ENCODE measurements around the gene TLCD1.

The TLCD1 gene

GRCh38 chr17:28726226-28726626 lies at the start of gene TLCD1:
Gene TLCD1 (minus strand): TSS chr17:28726233. CDS start chr17:28726097, 136 bp downstream.
- DNase-seq (ENCODE audit: low read depth, low spot score), result no peak
- peaks cover 40% of the 10 kb centered on the region for H3K36me3 ChIP-seq (ENCODE audit: insufficient read depth, low read length)
- peak within 1 kb of the TSS; percentile 81 for H3K9ac ChIP-seq (ENCODE audit: insufficient read length)
- H3K9me3 ChIP-seq (ENCODE audit: low read depth, low read length), result no peaks in the 10 kb centered on the region
- peak within 1 kb of the TSS; percentile 85 for H3K27ac ChIP-seq
- H3K4me3 ChIP-seq, result peak within 1 kb of the TSS; percentile 96
- TF ChIP-seq POLR2AphosphoS5 (IDR thresholded peaks at IDR 0.05; ENCODE audit: borderline replicate concordance, low read depth, low read length) (no peak), EZH2 (IDR thresholded peaks at IDR 0.05) (no peak), FOXP2 (optimal IDR thresholded peaks at IDR 0.05; ENCODE audit: control extremely low read depth, extremely low read length, insufficient read depth) (no peak)

- TF ChIP-seq POLR2AphosphoS5 (IDR thresholded peaks at IDR 0.05; ENCODE audit: borderline replicate concordance, low read depth, low read length), result no peak
- TF ChIP-seq EZH2 (IDR thresholded peaks at IDR 0.05), result no peak
- no peak for TF ChIP-seq FOXP2 (optimal IDR thresholded peaks at IDR 0.05; ENCODE audit: control extremely low read depth, extremely low read length, insufficient read depth)
- H3K27ac ChIP-seq, result no peak overlapping the region
- H3K4me3 ChIP-seq, result no peak overlapping the region
- no peak for DNase-seq (ENCODE audit: low read depth, low spot score)
- no peak overlapping the region for H3K9ac ChIP-seq (ENCODE audit: insufficient read length)
- H3K36me3 ChIP-seq (ENCODE audit: insufficient read depth, low read length), result peaks cover 5% of the 10 kb centered on the region; the same call in 1 of the 2 replicates
- no peaks in the 10 kb centered on the region for H3K9me3 ChIP-seq (ENCODE audit: low read depth, low read length)
Observed at GRCh38 chr17:28774206-28774605, 48.2 kb upstream of the TLCD1 start.

GRCh38 chr17:28773736-28774135 lies 47.7 kb upstream of the TLCD1 start:
- DNase-seq (ENCODE audit: low read depth, low spot score), result no peak
- no peaks in the 10 kb centered on the region for H3K9me3 ChIP-seq (ENCODE audit: low read depth, low read length)
- TF ChIP-seq POLR2AphosphoS5 (IDR thresholded peaks at IDR 0.05; ENCODE audit: borderline replicate concordance, low read depth, low read length) (no peak), EZH2 (IDR thresholded peaks at IDR 0.05) (no peak), FOXP2 (optimal IDR thresholded peaks at IDR 0.05; ENCODE audit: control extremely low read depth, extremely low read length, insufficient read depth) (no peak)
- no peak overlapping the region for H3K27ac ChIP-seq
- H3K36me3 ChIP-seq (ENCODE audit: insufficient read depth, low read length), result peaks cover 5% of the 10 kb centered on the region; the same call in 1 of the 2 replicates
- H3K4me3 ChIP-seq, result no peak overlapping the region
- H3K9ac ChIP-seq (ENCODE audit: insufficient read length), result no peak overlapping the region

- Histone ChIP-seq H3K9ac (ENCODE audit: insufficient read length) (no peak overlapping the region), H3K9me3 (ENCODE audit: low read depth, low read length) (no peaks in the 10 kb centered on the region), H3K4me3 (no peak overlapping the region), H3K27ac (no peak overlapping the region), H3K36me3 (ENCODE audit: insufficient read depth, low read length) (peaks cover 12% of the 10 kb centered on the region; the same call in 1 of the 2 replicates)
- DNase-seq (ENCODE audit: low read depth, low spot score), result no peak
- TF ChIP-seq POLR2AphosphoS5 (IDR thresholded peaks at IDR 0.05; ENCODE audit: borderline replicate concordance, low read depth, low read length) (no peak), EZH2 (IDR thresholded peaks at IDR 0.05) (no peak), FOXP2 (optimal IDR thresholded peaks at IDR 0.05; ENCODE audit: control extremely low read depth, extremely low read length, insufficient read depth) (no peak)
Observed at GRCh38 chr17:28765038-28765437, 39.0 kb upstream of the TLCD1 start.

GRCh38 chr17:28763804-28764266 lies 37.8 kb upstream of the TLCD1 start:
- Histone ChIP-seq H3K27ac (no peak overlapping the region), H3K36me3 (ENCODE audit: insufficient read depth, low read length) (peaks cover 24% of the 10 kb centered on the region; the same call in 1 of the 2 replicates), H3K9ac (ENCODE audit: insufficient read length) (no peak overlapping the region), H3K9me3 (ENCODE audit: low read depth, low read length) (no peaks in the 10 kb centered on the region), H3K4me3 (no peak overlapping the region)
- peak; percentile 66 for DNase-seq (ENCODE audit: low read depth, low spot score)
- no peak for TF ChIP-seq FOXP2 (optimal IDR thresholded peaks at IDR 0.05; ENCODE audit: control extremely low read depth, extremely low read length, insufficient read depth)
- no peak for TF ChIP-seq EZH2 (IDR thresholded peaks at IDR 0.05)
- no peak for TF ChIP-seq POLR2AphosphoS5 (IDR thresholded peaks at IDR 0.05; ENCODE audit: borderline replicate concordance, low read depth, low read length)

GRCh38 chr17:28763137-28763799 lies 37.2 kb upstream of the TLCD1 start:
- H3K36me3 ChIP-seq (ENCODE audit: insufficient read depth, low read length), result peaks cover 29% of the 10 kb centered on the region; the same call in 1 of the 2 replicates
- no peak overlapping the region for H3K4me3 ChIP-seq
- H3K9me3 ChIP-seq (ENCODE audit: low read depth, low read length), result no peaks in the 10 kb centered on the region
- H3K9ac ChIP-seq (ENCODE audit: insufficient read length), result no peak overlapping the region
- no peak for TF ChIP-seq EZH2 (IDR thresholded peaks at IDR 0.05)
- no peak for TF ChIP-seq FOXP2 (optimal IDR thresholded peaks at IDR 0.05; ENCODE audit: control extremely low read depth, extremely low read length, insufficient read depth)
- TF ChIP-seq POLR2AphosphoS5 (IDR thresholded peaks at IDR 0.05; ENCODE audit: borderline replicate concordance, low read depth, low read length), result no peak
- no peak overlapping the region for H3K27ac ChIP-seq
- DNase-seq (ENCODE audit: low read depth, low spot score), result no peak

- H3K9me3 ChIP-seq (ENCODE audit: low read depth, low read length), result no peaks in the 10 kb centered on the region
- H3K9ac ChIP-seq (ENCODE audit: insufficient read length), result no peak overlapping the region
- DNase-seq (ENCODE audit: low read depth, low spot score), result no peak
- H3K27ac ChIP-seq, result no peak overlapping the region
- peaks cover 25% of the 10 kb centered on the region; the same call in 1 of the 2 replicates for H3K36me3 ChIP-seq (ENCODE audit: insufficient read depth, low read length)
- no peak for TF ChIP-seq POLR2AphosphoS5 (IDR thresholded peaks at IDR 0.05; ENCODE audit: borderline replicate concordance, low read depth, low read length)
- no peak for TF ChIP-seq EZH2 (IDR thresholded peaks at IDR 0.05)
- no peak for TF ChIP-seq FOXP2 (optimal IDR thresholded peaks at IDR 0.05; ENCODE audit: control extremely low read depth, extremely low read length, insufficient read depth)
- no peak overlapping the region for H3K4me3 ChIP-seq
Observed at GRCh38 chr17:28760601-28761562, 34.8 kb upstream of the TLCD1 start.

All from SK-N-MC (cell line).